Stomach (tissue), 9 donors: Measurements from ENCODE around the gene ELOVL5. TPM values are rescaled to one million over a fixed set of nuclear protein-coding genes. Genes with fewer than 3 reads are reported as not detected.

Experiments used
- DNase-seq, 2 donors: peaks; one replicate each; pipeline versions ENCODE4 v3.0.0 to v3.0.0-alpha.2; 2013 to 2019
- H3K27ac ChIP-seq, 5 donors: fragments of 200-600 bp in 4 of 5; sonication (generic) in 4 of 5; one replicate each; pipeline ENCODE4 v1.5.1; 2013 to 2019; ENCODE audit warnings: mild to moderate bottlenecking in 1 of 5, moderate library complexity in 1 of 5
- H3K27me3 ChIP-seq, 3 donors: fragments of 200-600 bp; sonication (generic); one replicate each; pipeline ENCODE4 v1.5.1; 2017 to 2019; ENCODE audit warnings: mixed run types in 1 of 3
- H3K36me3 ChIP-seq, 4 donors: fragments of 200-600 bp; sonication (generic); 1 replicate in 3 of 4; 2 replicates in 1 of 4; pipeline ENCODE4 v1.5.1; 2016 to 2019
- H3K4me1 ChIP-seq, 4 donors: fragments of 200-600 bp; sonication (generic); one replicate each; pipeline ENCODE4 v1.5.1; 2016 to 2019
- H3K4me3 ChIP-seq, 4 donors: fragments of 200-600 bp; sonication (generic) in 3 of 4; one replicate each; pipeline ENCODE4 v1.5.1; 2016 to 2019; ENCODE audit warnings: mild to moderate bottlenecking in 1 of 4
- H3K9me3 ChIP-seq, 4 donors: fragments of 200-600 bp; sonication (generic); one replicate each; pipeline ENCODE4 v1.5.1; 2016 to 2019
- EP300 ChIP-seq: sonication (generic); formaldehyde crosslinking; IDR thresholded peaks from one replicate; pipeline ENCODE4 v1.6.1; 2017; ENCODE audit warnings: antibody characterized with exemption
- POLR2A ChIP-seq, 4 donors: fragments of 450-650 bp; IDR thresholded peaks; one replicate each; pipeline ENCODE4 v1.6.1; 2016; ENCODE audit warnings: antibody characterized with exemption in 4 of 4, control low read depth in 2 of 4, mild to moderate bottlenecking in 1 of 4, moderate library complexity in 1 of 4
- POLR2AphosphoS5 ChIP-seq, 3 donors: sonication (generic); formaldehyde crosslinking; IDR thresholded peaks; one replicate each; pipeline ENCODE4 v1.6.1; 2016; ENCODE audit warnings: antibody characterized with exemption in 3 of 3
- WGBS, 5 donors: extraction: QIAGEN DNeasy Blood & Tissue Kit in 3 of 5; methylation state at CpG; one replicate each; pipeline versions ENCODE4 v1.1.5 to v1.1.7; 2013 to 2018; 5-methylcytosine and 5-hydroxymethylcytosine counted together
- intact Hi-C: fragments of 100-400 bp; cut with DNase I; formaldehyde crosslinking; loops from one replicate; pipeline ENCODE4 v1.15.1; 2023; ENCODE audit warnings: low total_unique reads
- polyA plus RNA-seq, 3 donors: library from polyadenylated mRNA; stranded (reverse); fragments of 200-250 nt; gene quantifications; one replicate each; pipeline ENCODE4 v1.2.3, GENCODE V29; 2013
- total RNA-seq, 5 donors: library from RNA; depleted of rRNA; stranded (reverse); fragments of >200 nt; gene quantifications; one replicate each; pipeline versions ENCODE4 v1.1.0 to v1.2.3, GENCODE V29; 2014 to 2016
- TF ChIP-seq, protein P1 (sequence below), 7 experiments: fragments of 450-650 bp in 4 of 7; fragments of 200-600 bp in 3 of 7; sonication (generic) in 3 of 7; IDR thresholded peaks; one replicate each; pipeline ENCODE4 v1.5.1; 2016 to 2019; ENCODE audit warnings: antibody characterized with exemption in 7 of 7, control low read depth in 2 of 7, mild to moderate bottlenecking in 1 of 7
- donor health status: healthy with polysubstance abuse.
- donor health status: Bipolar disorder and iron deficiency.
- donor health status: healthy.

ELOVL5 gene
- total and polyA plus RNA-seq, 8 donors, result 2.6 to 57.8 (median 12.8) TPM

DNA sequence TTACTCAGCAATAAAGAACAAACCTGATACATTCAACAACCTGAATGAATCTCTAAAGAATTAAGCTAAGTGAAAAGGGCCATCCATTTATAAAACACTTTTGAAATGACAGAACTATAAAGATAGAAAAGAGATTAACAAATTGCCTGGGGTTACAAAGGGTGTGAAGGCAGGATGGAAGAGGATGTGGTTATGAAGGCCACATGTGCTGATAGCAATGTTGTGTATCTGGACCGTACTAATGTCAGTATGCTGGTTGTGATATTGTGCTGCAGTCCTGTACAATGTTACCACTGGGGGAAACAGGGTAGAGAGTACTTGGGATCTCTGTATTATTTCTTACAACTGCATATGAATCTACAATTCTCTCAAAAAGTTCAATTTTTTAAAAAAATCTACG, 36.4 kb downstream of the ELOVL5 start:
- no peak overlapping the region for H3K4me3 ChIP-seq
- 53 to 82% (median 69%) methylated on average over 2 of the region's 2 CpGs for WGBS, 5 donors
- H3K36me3 ChIP-seq, result no peaks in the 10 kb centered on the region
- no peaks in the 10 kb centered on the region for H3K9me3 ChIP-seq
- intact Hi-C loops, result no loop called here
- TF ChIP-seq POLR2AphosphoS5 (IDR thresholded peaks at IDR 0.05) (no peak), EP300 (no peak), POLR2A (IDR thresholded peaks at IDR 0.05) (no peak)
- TF ChIP-seq, protein P1, sequence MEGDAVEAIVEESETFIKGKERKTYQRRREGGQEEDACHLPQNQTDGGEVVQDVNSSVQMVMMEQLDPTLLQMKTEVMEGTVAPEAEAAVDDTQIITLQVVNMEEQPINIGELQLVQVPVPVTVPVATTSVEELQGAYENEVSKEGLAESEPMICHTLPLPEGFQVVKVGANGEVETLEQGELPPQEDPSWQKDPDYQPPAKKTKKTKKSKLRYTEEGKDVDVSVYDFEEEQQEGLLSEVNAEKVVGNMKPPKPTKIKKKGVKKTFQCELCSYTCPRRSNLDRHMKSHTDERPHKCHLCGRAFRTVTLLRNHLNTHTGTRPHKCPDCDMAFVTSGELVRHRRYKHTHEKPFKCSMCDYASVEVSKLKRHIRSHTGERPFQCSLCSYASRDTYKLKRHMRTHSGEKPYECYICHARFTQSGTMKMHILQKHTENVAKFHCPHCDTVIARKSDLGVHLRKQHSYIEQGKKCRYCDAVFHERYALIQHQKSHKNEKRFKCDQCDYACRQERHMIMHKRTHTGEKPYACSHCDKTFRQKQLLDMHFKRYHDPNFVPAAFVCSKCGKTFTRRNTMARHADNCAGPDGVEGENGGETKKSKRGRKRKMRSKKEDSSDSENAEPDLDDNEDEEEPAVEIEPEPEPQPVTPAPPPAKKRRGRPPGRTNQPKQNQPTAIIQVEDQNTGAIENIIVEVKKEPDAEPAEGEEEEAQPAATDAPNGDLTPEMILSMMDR (IDR thresholded peaks at IDR 0.05), result no peak
- H3K27ac ChIP-seq, result no peak overlapping the region
- no peak for DNase-seq
- peaks cover 4 to 62% (median 38%) of the 10 kb centered on the region in 4 donors for H3K4me1 ChIP-seq
- no peaks in the 10 kb centered on the region for H3K27me3 ChIP-seq

DNA sequence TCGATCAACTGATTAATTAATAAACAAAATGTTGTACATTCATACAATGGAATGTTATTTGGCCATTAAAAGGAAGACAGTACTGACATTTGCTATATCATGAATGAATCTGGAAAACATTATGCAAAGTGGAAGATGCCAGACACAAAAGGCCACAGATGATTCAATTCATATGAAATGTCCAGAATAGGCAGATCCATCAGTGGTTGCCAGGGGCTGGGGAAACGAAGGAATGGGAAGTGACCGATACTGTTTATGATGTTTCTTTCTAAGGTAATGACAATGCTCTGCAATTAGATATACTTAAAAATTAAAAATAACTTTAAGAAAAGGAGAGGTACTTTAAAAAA, 37.2 kb downstream of the ELOVL5 start:
- Histone ChIP-seq H3K27ac (no peak overlapping the region), H3K4me3 (no peak overlapping the region), H3K27me3 (no peaks in the 10 kb centered on the region), H3K4me1 (peaks cover 4 to 67% (median 44%) of the 10 kb centered on the region in 4 donors), H3K9me3 (no peaks in the 10 kb centered on the region), H3K36me3 (no peaks in the 10 kb centered on the region)
- intact Hi-C loops, result no loop called here
- TF ChIP-seq EP300, result no peak
- TF ChIP-seq, protein P1 (IDR thresholded peaks at IDR 0.05), result no peak
- TF ChIP-seq POLR2A (IDR thresholded peaks at IDR 0.05), result no peak
- TF ChIP-seq POLR2AphosphoS5 (IDR thresholded peaks at IDR 0.05), result no peak
- WGBS, 5 donors, result 85 to 97% (median 89%) methylated on average over 3 of the region's 3 CpGs
- DNase-seq, result no peak

DNA sequence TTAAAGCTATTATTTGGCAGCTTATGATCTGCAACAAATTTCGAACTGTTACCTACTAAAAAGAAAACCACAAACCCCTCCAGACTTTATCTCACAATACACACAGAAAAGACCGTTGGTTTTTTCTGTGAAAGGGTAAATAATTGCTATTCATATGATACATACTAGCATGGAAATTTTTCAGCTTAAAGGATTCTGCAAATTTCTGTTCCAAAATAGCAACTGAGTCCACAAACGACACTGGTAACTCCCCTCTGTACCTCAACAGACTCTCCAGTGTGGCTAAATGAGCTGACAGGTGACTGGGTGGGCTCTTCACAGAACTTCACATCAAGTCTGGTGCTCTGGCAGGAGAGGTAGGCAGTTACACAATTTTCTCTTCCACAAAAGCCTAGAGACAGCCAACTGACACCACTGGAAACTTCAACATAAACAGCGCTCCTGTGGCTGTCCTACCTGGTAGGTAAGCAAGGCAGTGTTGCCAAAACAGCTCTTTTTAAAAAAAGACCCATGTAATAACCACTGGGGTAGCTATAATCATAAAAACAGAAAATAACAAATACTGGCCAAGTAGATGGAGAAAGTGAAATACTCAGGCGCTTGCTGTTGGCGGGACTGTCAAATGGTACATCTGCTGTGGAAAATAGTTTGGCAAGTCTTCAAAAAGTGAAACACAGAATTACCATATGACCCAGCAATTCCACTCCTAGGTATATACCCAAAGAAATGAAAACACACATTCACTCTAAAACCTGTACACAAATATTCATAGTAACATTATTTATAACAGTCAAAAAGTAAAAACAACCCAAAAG, 37.8 kb downstream of the ELOVL5 start:
- 68 to 76% (median 70%) methylated on average over 6 of the region's 6 CpGs for WGBS, 5 donors
- Histone ChIP-seq H3K36me3 (no peaks in the 10 kb centered on the region), H3K27me3 (no peaks in the 10 kb centered on the region), H3K4me1 (peaks cover 4 to 62% (median 41%) of the 10 kb centered on the region in 4 donors), H3K27ac (peak overlapping the region in 1 of 5 donors; percentile 37), H3K9me3 (no peaks in the 10 kb centered on the region), H3K4me3 (no peak overlapping the region)
- intact Hi-C loops, result no loop called here
- DNase-seq, result no peak
- no peak for TF ChIP-seq POLR2A (IDR thresholded peaks at IDR 0.05)
- TF ChIP-seq EP300, result no peak
- TF ChIP-seq, protein P1 (IDR thresholded peaks at IDR 0.05), result no peak
- no peak for TF ChIP-seq POLR2AphosphoS5 (IDR thresholded peaks at IDR 0.05)

DNA sequence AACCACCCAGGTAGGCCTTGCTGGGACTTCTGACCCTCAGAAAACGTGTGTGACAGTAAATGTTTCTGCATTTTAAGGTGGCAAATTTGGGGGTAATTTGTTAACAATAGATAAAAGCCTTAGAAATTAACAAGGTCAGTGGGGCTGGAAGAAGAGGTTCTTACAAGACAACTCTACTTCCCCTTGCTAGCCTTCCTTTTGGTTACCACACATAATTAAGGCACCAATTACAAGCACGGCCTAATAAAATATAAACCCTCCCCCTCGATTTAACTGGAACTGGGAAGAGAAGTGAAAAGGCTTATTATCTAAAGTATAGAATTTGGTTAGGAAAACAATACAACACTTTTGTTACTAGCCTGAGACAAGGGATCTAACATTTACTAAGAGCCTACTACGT, 38.8 kb downstream of the ELOVL5 start:
- H3K36me3 ChIP-seq, result no peaks in the 10 kb centered on the region
- no peak overlapping the region for H3K4me3 ChIP-seq
- TF ChIP-seq EP300, result no peak
- DNase-seq, result no peak
- no peaks in the 10 kb centered on the region for H3K9me3 ChIP-seq
- WGBS, 5 donors, result 68 to 75% (median 74%) methylated on average over 4 of the region's 4 CpGs
- no peaks in the 10 kb centered on the region for H3K27me3 ChIP-seq
- peak overlapping the region in 2 of 5 donors; percentile 14 to 37 for H3K27ac ChIP-seq
- intact Hi-C loops, result no loop called here
- H3K4me1 ChIP-seq, result peaks cover 4 to 58% (median 37%) of the 10 kb centered on the region in 4 donors
